PC-9 (cell line): ENCODE results near the gene MED13L. TPM values are rescaled to one million over a fixed set of nuclear protein-coding genes. Genes with fewer than 3 reads are reported as not detected.

Experiments used
- BruUV-seq: library from RNA; stranded (reverse); fragments of 400-500 nt; replicated peaks from 2 replicates; lab custom pipeline; 2021; lab: Mats Ljungman, UMichigan
- CTCF ChIA-PET: fragments of 300-600 bp; sonication (Branson Sonifier 250); formaldehyde crosslinking; loops from one replicate; lab custom pipeline; 2022; ENCODE audit warnings: antibody characterized with exemption; lab: Charles Lee
- POLR2A ChIA-PET: fragments of 300-600 bp; sonication (Branson Sonifier 250); formaldehyde crosslinking; loops from one replicate; lab custom pipeline; 2022; ENCODE audit warnings: antibody characterized with exemption; ENCODE audit not compliant: unreplicated experiment; lab: Charles Lee
- DNase-seq, 2 experiments: peaks; one replicate each; pipeline versions ENCODE4 v3.0.0 to v3.0.0-alpha.2; 2015 to 2022; ENCODE audit warnings: mixed read lengths in 1 of 2
- H2AFZ ChIP-seq: fragments of 200-600 bp; sonication (generic); 2 replicates; pipeline ENCODE4 v1.8.1; 2017; ENCODE audit warnings: antibody characterized with exemption
- H3F3A ChIP-seq: fragments of 200-600 bp; sonication (generic); 2 replicates; pipeline ENCODE4 v1.8.1; 2017; ENCODE audit warnings: antibody characterized with exemption, mild to moderate bottlenecking, low read depth; ENCODE audit not compliant: insufficient read depth
- H3K27ac ChIP-seq: fragments of 200-600 bp; sonication (generic); 2 replicates; pipeline ENCODE4 v1.6.1; 2016; ENCODE audit warnings: mixed run types
- H3K27me3 ChIP-seq: fragments of 200-600 bp; sonication (generic); 2 replicates; pipeline ENCODE4 v1.6.1; 2016; ENCODE audit warnings: low read depth, mixed run types; ENCODE audit not compliant: insufficient read depth
- H3K36me3 ChIP-seq: fragments of 200-600 bp; sonication (generic); 2 replicates; pipeline ENCODE4 v1.6.1; 2016; ENCODE audit warnings: low read depth, mixed run types
- H3K4me1 ChIP-seq: fragments of 200-600 bp; sonication (generic); replicated peaks from 2 replicates; pipeline ENCODE4 v1.6.1; 2016; ENCODE audit warnings: mixed run types; ENCODE audit not compliant: insufficient read depth
- H3K4me2 ChIP-seq: fragments of 200-600 bp; sonication (generic); 2 replicates; pipeline ENCODE4 v1.6.1; 2017; ENCODE audit warnings: mixed run types
- H3K4me3 ChIP-seq: fragments of 200-600 bp; sonication (generic); 2 replicates; pipeline ENCODE4 v1.6.1; 2016; ENCODE audit warnings: mixed run types
- H3K79me2 ChIP-seq: fragments of 200-600 bp; sonication (generic); 2 replicates; pipeline ENCODE4 v1.6.1; 2017; ENCODE audit warnings: low read depth, mixed run types
- H3K9me2 ChIP-seq: fragments of 200-600 bp; sonication (generic); 2 replicates; pipeline ENCODE4 v1.8.1; 2017; ENCODE audit warnings: mild to moderate bottlenecking; ENCODE audit not compliant: insufficient read depth
- H3K9me3 ChIP-seq: fragments of 200-600 bp; sonication (generic); 2 replicates; pipeline ENCODE4 v1.8.1; 2016; ENCODE audit warnings: low read depth; ENCODE audit not compliant: insufficient read depth
- H4K20me1 ChIP-seq: fragments of 200-600 bp; sonication (generic); 2 replicates; pipeline ENCODE4 v1.8.1; 2017; ENCODE audit not compliant: insufficient read depth
- EZH2 ChIP-seq: fragments of 200-600 bp; sonication (generic); IDR thresholded peaks from 2 replicates; pipeline ENCODE4 v1.8.0; 2017; ENCODE audit warnings: antibody characterized with exemption, low read depth
- intact Hi-C: fragments of 100-400 bp; cut with micrococcal nuclease; formaldehyde crosslinking; loops from one replicate; pipeline ENCODE4 v1.10.0; 2022; ENCODE audit not compliant: unreplicated experiment
- total RNA-seq: library from RNA; stranded (reverse); gene quantifications from 2 replicates; pipeline ENCODE4 v1.2.3, GENCODE V29; 2021
- TF ChIP-seq, protein P1 (sequence below): fragments of 200-600 bp; sonication (generic); conservative IDR thresholded peaks from 2 replicates; pipeline ENCODE4 v1.6.1; 2017; ENCODE audit warnings: mixed run types, antibody characterized with exemption, mild to moderate bottlenecking, moderate library complexity

The MED13L gene
- total RNA-seq, 1 experiment from 2014 or later: 89.5 TPM

DNA sequence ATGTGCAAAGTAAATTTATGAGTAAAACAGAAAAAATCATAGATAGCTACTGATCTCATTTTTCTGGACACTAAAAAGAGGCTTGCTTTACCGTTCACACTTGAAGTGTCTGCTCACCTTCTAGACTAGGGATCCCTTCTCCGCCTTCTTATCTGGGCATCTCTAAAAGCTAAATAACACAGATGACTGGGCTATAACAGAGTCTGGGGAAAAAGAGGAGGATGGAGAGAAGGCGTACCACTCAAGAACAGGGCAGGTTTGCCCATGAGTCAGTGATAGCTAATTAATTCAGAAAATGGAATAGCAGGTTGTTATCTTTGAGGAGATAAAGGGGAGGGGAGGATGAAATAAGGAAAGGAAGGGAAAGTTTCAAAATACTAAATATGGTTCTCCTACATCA, 185.3 kb downstream of the MED13L start:
- Histone ChIP-seq H2AFZ (no peak overlapping the region), H3K27ac (no peak overlapping the region), H4K20me1 (peaks cover 22% of the 10 kb centered on the region), H3K27me3 (no peaks in the 10 kb centered on the region), H3K36me3 (no peaks in the 10 kb centered on the region), H3K4me1 (no peaks in the 10 kb centered on the region), H3K9me3 (no peaks in the 10 kb centered on the region), H3K79me2 (peaks cover 21% of the 10 kb centered on the region), H3K4me2 (no peak overlapping the region), H3K9me2 (no peaks in the 10 kb centered on the region), H3K4me3 (no peak overlapping the region), H3F3A (peaks cover 6% of the 10 kb centered on the region)
- intact Hi-C loops: no loop called here
- ChIA-PET POLR2A (no interaction called here), CTCF (interaction anchor here (0.6 kb wide), 1 partner anchor 39 kb away, joined by 5 read pairs; no protein-coding TSS in a partner anchor)
- DNase-seq: no peak
- TF ChIP-seq, protein P1, sequence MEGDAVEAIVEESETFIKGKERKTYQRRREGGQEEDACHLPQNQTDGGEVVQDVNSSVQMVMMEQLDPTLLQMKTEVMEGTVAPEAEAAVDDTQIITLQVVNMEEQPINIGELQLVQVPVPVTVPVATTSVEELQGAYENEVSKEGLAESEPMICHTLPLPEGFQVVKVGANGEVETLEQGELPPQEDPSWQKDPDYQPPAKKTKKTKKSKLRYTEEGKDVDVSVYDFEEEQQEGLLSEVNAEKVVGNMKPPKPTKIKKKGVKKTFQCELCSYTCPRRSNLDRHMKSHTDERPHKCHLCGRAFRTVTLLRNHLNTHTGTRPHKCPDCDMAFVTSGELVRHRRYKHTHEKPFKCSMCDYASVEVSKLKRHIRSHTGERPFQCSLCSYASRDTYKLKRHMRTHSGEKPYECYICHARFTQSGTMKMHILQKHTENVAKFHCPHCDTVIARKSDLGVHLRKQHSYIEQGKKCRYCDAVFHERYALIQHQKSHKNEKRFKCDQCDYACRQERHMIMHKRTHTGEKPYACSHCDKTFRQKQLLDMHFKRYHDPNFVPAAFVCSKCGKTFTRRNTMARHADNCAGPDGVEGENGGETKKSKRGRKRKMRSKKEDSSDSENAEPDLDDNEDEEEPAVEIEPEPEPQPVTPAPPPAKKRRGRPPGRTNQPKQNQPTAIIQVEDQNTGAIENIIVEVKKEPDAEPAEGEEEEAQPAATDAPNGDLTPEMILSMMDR: no peak
- no peak for TF ChIP-seq EZH2
- BruUV-seq: no TSS peak

DNA sequence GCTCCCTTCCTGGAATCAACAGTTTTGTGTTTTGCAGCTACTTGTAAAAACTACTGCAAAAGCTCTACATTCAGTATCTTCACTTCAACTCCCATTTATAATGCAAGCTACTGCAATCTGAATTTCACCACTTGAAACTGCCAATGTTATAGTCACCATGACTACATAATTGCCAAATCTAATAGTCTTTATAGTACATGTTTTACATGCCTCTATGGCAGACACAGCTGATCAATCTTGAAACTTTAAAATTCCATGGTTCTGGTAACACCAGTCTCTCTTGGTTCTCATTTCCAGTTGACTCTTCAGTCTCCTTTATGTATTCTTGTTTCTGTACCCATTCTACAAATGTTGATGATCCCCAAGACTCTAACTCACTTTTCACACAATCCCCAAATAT, 185.9 kb downstream of the MED13L start:
- H3K27ac ChIP-seq: no peak overlapping the region
- peaks cover 25% of the 10 kb centered on the region for H3K79me2 ChIP-seq
- no peaks in the 10 kb centered on the region for H3K36me3 ChIP-seq
- H2AFZ ChIP-seq: no peak overlapping the region
- ChIA-PET CTCF (no interaction called here), POLR2A (no interaction called here)
- H3K4me3 ChIP-seq: no peak overlapping the region
- H4K20me1 ChIP-seq: peaks cover 22% of the 10 kb centered on the region
- H3K9me3 ChIP-seq: no peaks in the 10 kb centered on the region
- intact Hi-C loops: no loop called here
- BruUV-seq: no TSS peak
- H3K4me2 ChIP-seq: no peak overlapping the region
- H3K27me3 ChIP-seq: no peaks in the 10 kb centered on the region
- DNase-seq: no peak
- no peaks in the 10 kb centered on the region for H3K9me2 ChIP-seq
- no peaks in the 10 kb centered on the region for H3K4me1 ChIP-seq
- peaks cover 6% of the 10 kb centered on the region; the same call in 1 of the 2 replicates for H3F3A ChIP-seq
- TF ChIP-seq, protein P1: no peak
- TF ChIP-seq EZH2: no peak

DNA sequence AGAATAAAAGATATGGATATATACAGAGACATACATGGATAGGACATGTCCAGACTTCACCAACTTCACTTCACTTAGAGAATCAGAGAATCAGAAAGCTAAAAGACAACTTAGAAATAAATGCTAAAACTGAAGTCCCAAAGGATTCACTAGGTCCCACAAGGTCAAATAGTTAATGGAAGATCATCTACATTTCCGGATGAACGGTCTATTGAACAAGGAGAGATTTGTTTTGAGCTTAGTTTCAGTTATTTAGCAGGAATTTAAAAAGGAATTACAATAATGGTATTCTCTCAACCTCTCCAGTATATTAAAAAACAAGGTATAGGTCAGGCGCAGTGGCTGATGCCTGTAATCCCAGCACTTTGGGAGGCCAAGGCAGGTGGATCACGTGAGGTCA, 187.0 kb downstream of the MED13L start:
- no peaks in the 10 kb centered on the region for H3K27me3 ChIP-seq
- H3K79me2 ChIP-seq: peaks cover 29% of the 10 kb centered on the region
- H3K27ac ChIP-seq: no peak overlapping the region
- H3K36me3 ChIP-seq: no peaks in the 10 kb centered on the region
- peaks cover 26% of the 10 kb centered on the region for H4K20me1 ChIP-seq
- H3K9me2 ChIP-seq: no peaks in the 10 kb centered on the region
- no TSS peak for BruUV-seq
- H2AFZ ChIP-seq: no peak overlapping the region
- no peaks in the 10 kb centered on the region for H3K4me1 ChIP-seq
- intact Hi-C loops: no loop called here
- no peak overlapping the region for H3K4me2 ChIP-seq
- H3F3A ChIP-seq: peaks cover 6% of the 10 kb centered on the region; the same call in 1 of the 2 replicates
- TF ChIP-seq, protein P1: no peak
- no peak for TF ChIP-seq EZH2
- no peaks in the 10 kb centered on the region for H3K9me3 ChIP-seq
- no peak overlapping the region for H3K4me3 ChIP-seq
- CTCF ChIA-PET: no interaction called here
- no peak for DNase-seq
- POLR2A ChIA-PET: no interaction called here
